ENCODE results near the gene NEK8.

NEK8 gene

GRCh38 chr17:28700278-28700677 is 28.3 kb upstream of the NEK8 start:
- no peaks in the 10 kb centered on the region for H3K27me3 ChIP-seq (ENCODE audit: control insufficient read depth, insufficient read depth, low read length)
- no peak for TF ChIP-seq CTCF (IDR thresholded peaks at IDR 0.05)
- H3K27ac ChIP-seq = no peak overlapping the region
- no peak overlapping the region for H2AFZ ChIP-seq
- H3K4me2 ChIP-seq (ENCODE audit: low read length) = no peak overlapping the region
- H3K9me3 ChIP-seq (ENCODE audit: control insufficient read depth, low read length) = no peaks in the 10 kb centered on the region
- no peaks in the 10 kb centered on the region for H3K79me2 ChIP-seq
- H3K36me3 ChIP-seq (ENCODE audit: control insufficient read depth, insufficient read depth, low read length) = no peaks in the 10 kb centered on the region
- no peaks in the 10 kb centered on the region for H3K4me1 ChIP-seq
- no peak overlapping the region for H3K9ac ChIP-seq
- H3K4me3 ChIP-seq (ENCODE audit: low read depth, low read length) = no peak overlapping the region

- Histone ChIP-seq H3K27me3 (ENCODE audit: control insufficient read depth, insufficient read depth, low read length) (no peaks in the 10 kb centered on the region), H3K4me3 (ENCODE audit: low read depth, low read length) (no peak overlapping the region), H2AFZ (no peak overlapping the region), H3K9ac (no peak overlapping the region), H3K4me1 (no peaks in the 10 kb centered on the region), H3K36me3 (ENCODE audit: control insufficient read depth, insufficient read depth, low read length) (no peaks in the 10 kb centered on the region), H3K27ac (no peak overlapping the region), H3K9me3 (ENCODE audit: control insufficient read depth, low read length) (no peaks in the 10 kb centered on the region), H3K79me2 (no peaks in the 10 kb centered on the region), H3K4me2 (ENCODE audit: low read length) (no peak overlapping the region)
- TF ChIP-seq CTCF (IDR thresholded peaks at IDR 0.05) = no peak
Measured at GRCh38 chr17:28700830-28701492, 27.6 kb upstream of the NEK8 start.

GRCh38 chr17:28702026-28702751 is 26.4 kb upstream of the NEK8 start:
- Histone ChIP-seq H3K27me3 (ENCODE audit: control insufficient read depth, insufficient read depth, low read length) (no peaks in the 10 kb centered on the region), H3K4me1 (no peaks in the 10 kb centered on the region), H2AFZ (no peak overlapping the region), H3K4me2 (ENCODE audit: low read length) (no peak overlapping the region), H3K9me3 (ENCODE audit: control insufficient read depth, low read length) (no peaks in the 10 kb centered on the region), H3K36me3 (ENCODE audit: control insufficient read depth, insufficient read depth, low read length) (no peaks in the 10 kb centered on the region), H3K27ac (no peak overlapping the region), H3K4me3 (ENCODE audit: low read depth, low read length) (no peak overlapping the region), H3K9ac (no peak overlapping the region), H3K79me2 (no peaks in the 10 kb centered on the region)
- TF ChIP-seq CTCF (IDR thresholded peaks at IDR 0.05) = no peak

GRCh38 chr17:28702752-28703150 is 25.8 kb upstream of the NEK8 start:
- Histone ChIP-seq H2AFZ (no peak overlapping the region), H3K79me2 (no peaks in the 10 kb centered on the region), H3K4me2 (ENCODE audit: low read length) (no peak overlapping the region), H3K36me3 (ENCODE audit: control insufficient read depth, insufficient read depth, low read length) (no peaks in the 10 kb centered on the region), H3K4me3 (ENCODE audit: low read depth, low read length) (no peak overlapping the region), H3K9ac (no peak overlapping the region), H3K4me1 (no peaks in the 10 kb centered on the region), H3K27ac (no peak overlapping the region), H3K27me3 (ENCODE audit: control insufficient read depth, insufficient read depth, low read length) (no peaks in the 10 kb centered on the region), H3K9me3 (ENCODE audit: control insufficient read depth, low read length) (no peaks in the 10 kb centered on the region)
- TF ChIP-seq CTCF (IDR thresholded peaks at IDR 0.05) = no peak

All from parathyroid adenoma (tissue), 2 donors.